OCI-LY3 (cell line): Measurements from ENCODE around the gene CDH5.

ENCODE experiments used
- H2AFZ ChIP-seq: fragments of 200-600, 300-600 bp; shearing (Covaris generic); 2 replicates; pipeline ENCODE4 v1.6.0; 2014; ENCODE audit warnings: antibody characterized with exemption, low read depth, low read length
- H3K27ac ChIP-seq: fragments of 200-600, 300-600 bp; sonication (generic); 2 replicates; pipeline ENCODE4 v1.5.1; 2014; ENCODE audit warnings: mild to moderate bottlenecking, low read length, moderate library complexity, mixed read lengths
- H3K27me3 ChIP-seq: fragments of 200-600, 300-600 bp; sonication (generic); 2 replicates; pipeline ENCODE4 v1.6.1; 2014; ENCODE audit warnings: low read depth, low read length, mixed read lengths
- H3K36me3 ChIP-seq: fragments of 200-600, 300-600 bp; sonication (generic); replicated peaks from 2 replicates; pipeline ENCODE3; 2014; ENCODE audit warnings: low read depth, low read length, mixed read lengths
- H3K4me1 ChIP-seq: fragments of 300-600, 200-600 bp; sonication (generic); 2 replicates; pipeline ENCODE4 v1.6.1; 2014; ENCODE audit warnings: low read length, mixed read lengths
- H3K4me2 ChIP-seq: fragments of 200-600, 300-600 bp; sonication (generic); 2 replicates; pipeline ENCODE4 v1.6.1; 2014; ENCODE audit warnings: low read length, mixed read lengths
- H3K4me3 ChIP-seq: fragments of 300-600, 200-600 bp; sonication (generic); 2 replicates; pipeline ENCODE4 v1.5.1; 2014; ENCODE audit warnings: antibody characterized with exemption, mild to moderate bottlenecking, low read length, moderate library complexity
- H3K79me2 ChIP-seq: fragments of 300-600, 200-600 bp; shearing (Covaris generic); 2 replicates; pipeline ENCODE4 v1.6.1; 2014; ENCODE audit warnings: mild to moderate bottlenecking, low read length, mixed read lengths
- H3K9ac ChIP-seq: fragments of 300-600, 200-600 bp; shearing (Covaris generic); 2 replicates; pipeline ENCODE4 v1.6.0; 2014; ENCODE audit warnings: mild to moderate bottlenecking, low read length, moderate library complexity
- H3K9me3 ChIP-seq: fragments of 200-600, 300-600 bp; shearing (Covaris generic); 2 replicates; pipeline ENCODE4 v1.6.1; 2014; ENCODE audit warnings: low read length, mixed read lengths; ENCODE audit not compliant: insufficient read depth
- H4K20me1 ChIP-seq: fragments of 200-600, 300-600 bp; sonication (generic); 2 replicates; pipeline ENCODE4 v1.6.1; 2016; ENCODE audit warnings: low read length, mixed read lengths; ENCODE audit not compliant: insufficient read depth
- CTCF ChIP-seq: fragments of 200-600, 300-600 bp; sonication (generic); IDR thresholded peaks from 2 replicates; pipeline ENCODE4 v1.5.1; 2014; ENCODE audit warnings: antibody characterized with exemption, low read length, low read depth
- EZH2phosphoT487 ChIP-seq: fragments of 200-600 bp; shearing (Covaris generic); IDR thresholded peaks from 2 replicates; pipeline ENCODE4 v1.6.1; 2018; ENCODE audit warnings: antibody characterized with exemption, mixed run types, low read depth

The CDH5 gene

DNA sequence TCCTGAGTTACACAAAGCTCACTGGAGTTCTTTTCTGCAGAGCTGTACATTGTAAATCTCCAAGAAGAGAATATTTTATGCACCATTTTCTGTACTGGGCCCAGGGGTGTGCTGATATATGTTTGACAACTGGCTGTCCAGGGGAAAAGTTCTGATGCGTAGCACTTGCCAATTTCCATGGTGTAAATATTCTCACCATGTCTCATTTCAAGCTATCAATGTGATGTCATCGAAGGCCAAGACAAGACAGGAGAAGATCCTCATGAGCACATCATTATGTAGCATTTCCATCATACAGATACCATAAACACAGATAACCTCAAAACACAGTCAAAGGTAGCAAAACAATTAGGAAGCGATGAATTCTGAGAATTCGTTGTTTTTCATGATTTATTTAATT is 18.9 kb downstream of the CDH5 start:
- H3K27me3 ChIP-seq, result peaks cover 2% of the 10 kb centered on the region
- no peak overlapping the region for H3K9ac ChIP-seq
- no peaks in the 10 kb centered on the region for H4K20me1 ChIP-seq
- H3K4me2 ChIP-seq, result no peak overlapping the region
- no peaks in the 10 kb centered on the region for H3K36me3 ChIP-seq
- H2AFZ ChIP-seq, result no peak overlapping the region
- H3K27ac ChIP-seq, result no peak overlapping the region
- no peaks in the 10 kb centered on the region for H3K79me2 ChIP-seq
- H3K9me3 ChIP-seq, result no peaks in the 10 kb centered on the region
- no peak overlapping the region for H3K4me3 ChIP-seq
- TF ChIP-seq CTCF (no peak), EZH2phosphoT487 (no peak)
- no peaks in the 10 kb centered on the region for H3K4me1 ChIP-seq

- H3K9ac ChIP-seq, result no peak overlapping the region
- no peaks in the 10 kb centered on the region for H4K20me1 ChIP-seq
- H3K79me2 ChIP-seq, result no peaks in the 10 kb centered on the region
- H3K4me3 ChIP-seq, result no peak overlapping the region
- H2AFZ ChIP-seq, result no peak overlapping the region
- H3K27ac ChIP-seq, result no peak overlapping the region
- H3K27me3 ChIP-seq, result peaks cover 2% of the 10 kb centered on the region
- TF ChIP-seq EZH2phosphoT487, result no peak
- TF ChIP-seq CTCF, result no peak
- H3K4me1 ChIP-seq, result no peaks in the 10 kb centered on the region
- H3K36me3 ChIP-seq, result no peaks in the 10 kb centered on the region
- H3K9me3 ChIP-seq, result no peaks in the 10 kb centered on the region
- no peak overlapping the region for H3K4me2 ChIP-seq
Observed at GRCh38 chr16:66386629-66387622, 20.4 kb downstream of the CDH5 start.

DNA sequence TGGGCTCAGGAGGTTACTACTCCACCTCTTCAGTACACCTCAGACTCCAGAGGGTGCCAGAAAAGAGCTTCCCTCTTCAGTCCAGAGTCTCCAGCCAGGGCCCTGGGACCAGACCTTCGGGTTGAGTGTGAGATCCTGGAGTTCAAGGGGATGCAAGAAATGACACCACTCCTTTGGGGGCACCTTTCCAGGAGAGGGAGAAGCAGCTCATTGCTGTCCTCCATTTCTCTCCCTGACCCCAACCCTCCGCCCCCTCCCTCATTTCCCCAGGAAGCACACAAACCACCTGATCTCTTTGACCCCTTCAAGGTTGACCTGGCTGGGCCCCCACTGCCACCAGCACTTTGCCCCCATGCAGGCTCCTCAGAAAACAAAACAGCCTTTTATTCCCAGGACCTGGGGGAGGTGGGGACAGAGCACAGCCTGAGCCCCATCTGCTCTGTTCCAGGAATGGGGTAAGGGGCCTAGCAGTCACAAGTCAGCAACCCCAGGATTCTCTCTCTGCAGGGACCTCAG is 21.4 kb downstream of the CDH5 start:
- Histone ChIP-seq H4K20me1 (no peaks in the 10 kb centered on the region), H3K9ac (no peak overlapping the region), H3K4me3 (no peak overlapping the region), H3K4me2 (no peak overlapping the region), H3K79me2 (no peaks in the 10 kb centered on the region), H3K27me3 (peaks cover 2% of the 10 kb centered on the region), H3K27ac (no peak overlapping the region), H3K36me3 (no peaks in the 10 kb centered on the region), H3K4me1 (no peaks in the 10 kb centered on the region), H3K9me3 (no peaks in the 10 kb centered on the region), H2AFZ (no peak overlapping the region)
- TF ChIP-seq EZH2phosphoT487 (no peak), CTCF (no peak)

DNA sequence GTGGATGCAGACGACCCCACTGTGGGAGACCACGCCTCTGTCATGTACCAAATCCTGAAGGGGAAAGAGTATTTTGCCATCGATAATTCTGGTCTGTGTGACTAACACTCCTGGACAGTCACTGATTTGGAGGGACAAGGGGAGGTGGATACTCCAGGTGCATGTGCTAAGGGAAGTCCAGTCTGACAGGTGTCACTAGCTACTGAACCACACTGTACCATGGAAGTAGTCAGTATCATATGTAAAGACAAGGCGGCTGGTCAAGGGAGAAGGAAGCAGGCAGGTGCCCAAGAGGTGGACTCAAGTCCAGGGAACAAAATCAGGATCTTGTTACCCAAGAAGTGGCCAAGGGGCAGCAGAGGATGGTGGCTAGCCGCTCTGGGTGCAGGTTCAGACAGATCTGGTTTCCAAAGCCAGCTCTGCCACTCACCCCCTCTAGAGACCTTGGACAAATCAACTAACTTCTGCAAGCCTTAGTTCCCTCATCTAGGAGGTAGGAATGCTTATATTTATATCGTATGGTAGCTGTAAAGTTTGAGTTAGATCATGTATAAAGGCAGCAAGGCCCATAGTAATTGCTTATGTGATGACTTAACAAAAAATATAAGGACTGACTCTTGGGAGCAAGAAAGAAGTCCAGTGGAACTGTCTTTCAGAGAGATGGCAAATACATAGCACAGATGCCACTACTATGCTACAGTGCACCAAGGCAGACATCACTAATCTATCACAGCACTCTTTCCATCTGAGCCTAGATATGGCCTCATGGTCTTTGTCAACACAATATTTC is 22.1 kb downstream of the CDH5 start:
- Histone ChIP-seq H3K27ac (no peak overlapping the region), H2AFZ (no peak overlapping the region), H3K27me3 (no peaks in the 10 kb centered on the region; the same call in none of the 2 replicates), H3K9ac (no peak overlapping the region), H3K79me2 (no peaks in the 10 kb centered on the region), H3K9me3 (no peaks in the 10 kb centered on the region), H3K4me2 (no peak overlapping the region), H3K36me3 (no peaks in the 10 kb centered on the region), H3K4me1 (no peaks in the 10 kb centered on the region), H3K4me3 (no peak overlapping the region), H4K20me1 (no peaks in the 10 kb centered on the region)
- TF ChIP-seq CTCF (no peak), EZH2phosphoT487 (no peak)
